ENCODE results near the gene WDR46. TPM values are rescaled to one million over a fixed set of nuclear protein-coding genes. Genes with fewer than 3 reads are reported as not detected.

WDR46 gene
- total RNA-seq, 4 donors from 2014 or later, result 25.0 to 87.2 (median 55.8) TPM

DNA sequence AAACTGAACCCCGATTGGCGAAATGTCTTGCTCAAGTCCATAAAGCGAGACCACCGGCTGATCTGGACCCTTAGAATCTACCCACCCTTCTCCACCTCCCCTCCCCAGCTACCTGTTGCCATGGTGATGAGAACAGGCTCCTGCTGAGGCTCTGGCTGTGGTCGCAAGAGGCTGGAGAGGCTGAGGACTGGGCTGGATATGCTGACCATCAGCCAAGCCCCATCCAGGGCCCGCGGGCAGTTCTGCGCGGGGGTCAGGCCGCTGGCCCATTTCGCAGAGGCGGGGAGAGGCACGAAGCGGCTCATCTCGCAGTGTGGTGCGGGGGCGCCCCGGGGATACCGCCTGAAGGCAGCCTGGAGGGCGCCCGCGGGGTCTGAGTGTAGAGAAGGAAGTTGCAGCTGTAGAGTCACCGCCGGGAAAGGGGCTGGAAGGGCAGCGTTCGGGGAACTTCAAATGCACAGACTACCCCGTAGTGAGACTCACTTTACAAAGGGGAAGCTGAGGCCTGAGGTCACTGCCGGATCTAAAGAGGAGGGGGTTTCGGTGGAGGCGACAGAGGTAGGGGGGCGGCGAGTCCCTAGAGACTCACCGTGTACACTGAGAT, 24.2 kb upstream of the WDR46 start:
- peak; percentile 63 for DNase-seq
- 0 to 2% methylated on average over 6 to 33 of the region's 33 CpGs for WGBS, 2 donors (ENCODE audit: low coverage in 1 of 2)

DNA sequence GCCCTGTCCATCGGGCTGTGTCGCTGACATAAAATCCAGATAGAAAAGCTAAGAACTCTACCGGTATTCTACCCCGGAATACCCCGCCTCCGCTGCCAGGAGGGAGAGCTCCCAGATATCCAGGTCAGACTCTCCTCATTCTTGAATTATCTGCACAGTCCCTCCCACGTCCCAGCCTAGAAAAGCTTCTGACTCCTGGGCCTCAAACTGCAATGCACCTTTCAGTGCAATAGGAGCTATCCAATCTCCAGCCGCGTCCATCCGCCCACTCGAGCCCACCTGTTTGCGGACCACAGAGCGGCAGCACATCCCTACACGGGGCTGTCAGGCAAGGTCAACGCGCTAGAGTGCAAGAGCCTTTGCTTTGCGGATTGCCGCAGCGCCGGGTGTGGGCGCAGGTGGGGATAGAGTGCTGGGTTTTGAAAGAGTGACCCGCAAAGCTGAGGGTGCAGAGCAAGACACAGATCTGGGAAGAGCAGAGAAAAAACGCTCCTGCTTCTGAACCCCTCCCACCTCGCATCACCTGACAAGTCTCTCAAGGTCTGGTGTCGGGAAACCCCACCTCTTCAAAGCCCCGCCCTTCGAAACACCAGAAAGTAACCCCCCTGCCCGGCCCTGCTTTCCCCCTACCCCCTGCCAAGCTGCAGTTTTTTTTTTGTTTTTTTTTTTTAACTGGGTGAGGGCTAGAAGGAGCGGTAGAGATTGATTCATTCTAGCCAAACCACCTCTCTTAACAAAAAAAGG, 23.5 kb upstream of the WDR46 start:
- Histone ChIP-seq H3K27me3 (no peaks in the 10 kb centered on the region), H3K36me3 (peaks cover 0 to 14% (median 0%) of the 10 kb centered on the region in 4 donors), H3K4me3 (peak overlapping the region; percentile 52 to 94 (median 71)), H3K27ac (peak overlapping the region; percentile 95 to 99 (median 98)), H3K4me1 (peaks cover 18 to 45% (median 32%) of the 10 kb centered on the region in 4 donors), H3K9me3 (no peaks in the 10 kb centered on the region)
- TF ChIP-seq, protein P1, sequence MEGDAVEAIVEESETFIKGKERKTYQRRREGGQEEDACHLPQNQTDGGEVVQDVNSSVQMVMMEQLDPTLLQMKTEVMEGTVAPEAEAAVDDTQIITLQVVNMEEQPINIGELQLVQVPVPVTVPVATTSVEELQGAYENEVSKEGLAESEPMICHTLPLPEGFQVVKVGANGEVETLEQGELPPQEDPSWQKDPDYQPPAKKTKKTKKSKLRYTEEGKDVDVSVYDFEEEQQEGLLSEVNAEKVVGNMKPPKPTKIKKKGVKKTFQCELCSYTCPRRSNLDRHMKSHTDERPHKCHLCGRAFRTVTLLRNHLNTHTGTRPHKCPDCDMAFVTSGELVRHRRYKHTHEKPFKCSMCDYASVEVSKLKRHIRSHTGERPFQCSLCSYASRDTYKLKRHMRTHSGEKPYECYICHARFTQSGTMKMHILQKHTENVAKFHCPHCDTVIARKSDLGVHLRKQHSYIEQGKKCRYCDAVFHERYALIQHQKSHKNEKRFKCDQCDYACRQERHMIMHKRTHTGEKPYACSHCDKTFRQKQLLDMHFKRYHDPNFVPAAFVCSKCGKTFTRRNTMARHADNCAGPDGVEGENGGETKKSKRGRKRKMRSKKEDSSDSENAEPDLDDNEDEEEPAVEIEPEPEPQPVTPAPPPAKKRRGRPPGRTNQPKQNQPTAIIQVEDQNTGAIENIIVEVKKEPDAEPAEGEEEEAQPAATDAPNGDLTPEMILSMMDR (IDR thresholded peaks at IDR 0.05), result no peak
- TF ChIP-seq POLR2AphosphoS5 (IDR thresholded peaks at IDR 0.05), result peak in 2 of 3 donors; percentile 19
- peak; percentile 9 for TF ChIP-seq POLR2A (IDR thresholded peaks at IDR 0.05)
- peak; percentile 89 for DNase-seq
- intact Hi-C loops (cut with DNase I; ENCODE audit: low total_unique reads) (loop anchor here (10.0 kb wide), 1 partner anchor 102 kb away; the partner anchor contains the start of genes CUTA and PHF1), in situ Hi-C loops (cut with MboI; ENCODE audit: low pct_ligation_motif_present in 1 of 4, low pct_unique_long_range_greater_than_20kb in 1 of 4, low sequenced_read_pairs in 3 of 4) (no loop called here)
- 2 to 4% methylated on average over 11 to 29 of the region's 29 CpGs for WGBS, 2 donors (ENCODE audit: low coverage in 1 of 2)

More for the DNA sequence above, 24.2 kb upstream of the WDR46 start:
- TF ChIP-seq EP300 (IDR thresholded peaks at IDR 0.05; ENCODE audit: low read depth) (no peak), POLR2AphosphoS5 (IDR thresholded peaks at IDR 0.05) (peak in 1 of 3 donors; percentile 17), POLR2A (IDR thresholded peaks at IDR 0.05) (no peak)
- TF ChIP-seq, protein P1 (IDR thresholded peaks at IDR 0.05), result no peak
- H3K9me3 ChIP-seq, result no peaks in the 10 kb centered on the region
- peaks cover 18 to 47% (median 32%) of the 10 kb centered on the region in 4 donors for H3K4me1 ChIP-seq
- peak overlapping the region; percentile 95 to 99 (median 98) for H3K27ac ChIP-seq
- in situ Hi-C loops (cut with MboI; ENCODE audit: low pct_ligation_motif_present in 1 of 4, low pct_unique_long_range_greater_than_20kb in 1 of 4, low sequenced_read_pairs in 3 of 4), result no loop called here
- intact Hi-C loops (cut with DNase I; ENCODE audit: low total_unique reads), result loop anchor here (10.0 kb wide), 1 partner anchor 102 kb away; the partner anchor contains the start of genes CUTA and PHF1
- peak overlapping the region; percentile 52 to 94 (median 71) for H3K4me3 ChIP-seq
- H3K27me3 ChIP-seq, result no peaks in the 10 kb centered on the region
- H3K36me3 ChIP-seq, result peaks cover 0 to 13% (median 0%) of the 10 kb centered on the region in 4 donors

DNA sequence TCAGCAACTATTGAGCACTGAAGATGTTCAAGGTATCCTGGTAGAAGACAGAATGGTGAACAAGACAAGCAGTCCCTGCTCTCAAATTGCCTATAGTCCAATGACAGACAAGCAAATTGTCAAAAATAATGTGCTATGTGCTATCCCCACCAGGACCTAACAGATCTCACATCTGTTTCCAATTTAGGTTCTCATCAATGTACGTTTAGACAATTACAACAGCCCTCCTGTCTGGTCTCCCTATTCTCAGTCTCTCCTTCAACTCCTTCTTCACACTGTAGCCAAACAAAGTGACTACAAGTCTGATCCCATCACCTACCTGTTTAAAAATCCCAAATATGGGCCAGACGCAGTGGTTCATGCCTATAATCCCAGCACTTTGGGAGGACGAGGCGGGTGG, 17.3 kb upstream of the WDR46 start:
- in situ Hi-C loops (cut with MboI; ENCODE audit: low pct_ligation_motif_present in 1 of 4, low pct_unique_long_range_greater_than_20kb in 1 of 4, low sequenced_read_pairs in 3 of 4) (no loop called here), intact Hi-C loops (cut with DNase I; ENCODE audit: low total_unique reads) (no loop called here)
- WGBS, 2 donors (ENCODE audit: low coverage in 1 of 2), result 40 to 83% methylated on average over 1 to 4 of the region's 4 CpGs
- peaks cover 0 to 24% (median 6%) of the 10 kb centered on the region in 4 donors for H3K36me3 ChIP-seq
- H3K27me3 ChIP-seq, result no peaks in the 10 kb centered on the region
- H3K4me3 ChIP-seq, result no peak overlapping the region
- TF ChIP-seq POLR2AphosphoS5 (IDR thresholded peaks at IDR 0.05) (no peak), EP300 (IDR thresholded peaks at IDR 0.05; ENCODE audit: low read depth) (no peak), POLR2A (IDR thresholded peaks at IDR 0.05) (no peak)
- TF ChIP-seq, protein P1 (IDR thresholded peaks at IDR 0.05), result no peak
- no peak overlapping the region for H3K27ac ChIP-seq
- H3K9me3 ChIP-seq, result no peaks in the 10 kb centered on the region
- DNase-seq, result no peak
- H3K4me1 ChIP-seq, result peaks cover 0 to 11% (median 2%) of the 10 kb centered on the region in 4 donors

DNA sequence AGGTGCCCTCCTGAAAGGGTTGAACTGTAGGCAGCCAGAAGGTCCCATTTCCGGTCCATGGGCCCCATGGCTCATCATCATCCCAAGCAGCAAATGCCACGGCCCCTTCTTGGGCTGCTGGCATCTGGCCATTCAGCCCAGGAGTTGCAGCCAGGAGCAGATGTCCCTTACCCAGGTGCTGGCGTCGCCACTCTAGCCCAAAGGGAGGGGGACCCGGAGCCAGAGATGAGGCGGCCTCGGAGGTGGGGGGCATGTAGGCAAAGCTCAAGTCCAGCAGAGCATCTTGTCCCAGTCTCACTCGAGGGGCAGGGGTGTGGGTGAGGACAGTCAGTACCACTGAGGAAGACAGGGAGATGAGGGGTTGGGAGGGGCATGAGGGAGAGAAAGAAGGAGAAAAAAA, 16.0 kb upstream of the WDR46 start:
- WGBS, 2 donors (ENCODE audit: low coverage in 1 of 2), result 81% methylated on average over 8 of the region's 8 CpGs; no CpG with 5 or more reads in 1 of the 2 donors
- DNase-seq, result no peak
- Histone ChIP-seq H3K27ac (no peak overlapping the region), H3K4me3 (no peak overlapping the region), H3K36me3 (peaks cover 0 to 18% (median 6%) of the 10 kb centered on the region in 4 donors), H3K4me1 (peaks cover 5 to 14% (median 8%) of the 10 kb centered on the region in 4 donors), H3K27me3 (no peaks in the 10 kb centered on the region), H3K9me3 (no peaks in the 10 kb centered on the region)
- no peak for TF ChIP-seq POLR2AphosphoS5 (IDR thresholded peaks at IDR 0.05)
- no peak for TF ChIP-seq EP300 (IDR thresholded peaks at IDR 0.05; ENCODE audit: low read depth)
- TF ChIP-seq, protein P1 (IDR thresholded peaks at IDR 0.05), result no peak
- TF ChIP-seq POLR2A (IDR thresholded peaks at IDR 0.05), result no peak
- intact Hi-C loops (cut with DNase I; ENCODE audit: low total_unique reads), result no loop called here
- in situ Hi-C loops (cut with MboI; ENCODE audit: low pct_ligation_motif_present in 1 of 4, low pct_unique_long_range_greater_than_20kb in 1 of 4, low sequenced_read_pairs in 3 of 4), result no loop called here
